ENCODE measurements around the gene FAM222A. TPM values are rescaled to one million over a fixed set of nuclear protein-coding genes. Genes with fewer than 3 reads are reported as not detected.

FAM222A gene
- polyA plus RNA-seq, 1 experiment: 0.36 TPM

GRCh38 chr12:109792992-109793391 is 79.4 kb downstream of the FAM222A start:
- H3K36me3 ChIP-seq (ENCODE audit: control insufficient read depth, insufficient read depth, low read length): peaks cover 4% of the 10 kb centered on the region; the same call in 1 of the 2 replicates
- ChIA-PET CTCF (no interaction called here), POLR2A (no interaction called here)
- H3K4me3 ChIP-seq (ENCODE audit: low read depth, low read length): no peak overlapping the region
- no peaks in the 10 kb centered on the region for H3K27me3 ChIP-seq (ENCODE audit: control insufficient read depth, insufficient read depth, low read length)
- DNase-seq (ENCODE audit: low read depth): no peak
- no peak for TF ChIP-seq CTCF (IDR thresholded peaks at IDR 0.05; ENCODE audit: insufficient read depth, low read depth, low read length)

GRCh38 chr12:109793411-109793810 is 79.8 kb downstream of the FAM222A start:
- Histone ChIP-seq H3K27me3 (ENCODE audit: control insufficient read depth, insufficient read depth, low read length) (no peaks in the 10 kb centered on the region), H3K36me3 (ENCODE audit: control insufficient read depth, insufficient read depth, low read length) (peaks cover 1% of the 10 kb centered on the region; the same call in 1 of the 2 replicates), H3K4me3 (ENCODE audit: low read depth, low read length) (no peak overlapping the region)
- ChIA-PET CTCF (no interaction called here), POLR2A (no interaction called here)
- TF ChIP-seq CTCF (IDR thresholded peaks at IDR 0.05; ENCODE audit: insufficient read depth, low read depth, low read length): no peak
- DNase-seq (ENCODE audit: low read depth): no peak

GRCh38 chr12:109793826-109794501 is 80.3 kb downstream of the FAM222A start:
- H3K36me3 ChIP-seq (ENCODE audit: control insufficient read depth, insufficient read depth, low read length): peaks cover 1% of the 10 kb centered on the region
- H3K27me3 ChIP-seq (ENCODE audit: control insufficient read depth, insufficient read depth, low read length): no peaks in the 10 kb centered on the region
- H3K4me3 ChIP-seq (ENCODE audit: low read depth, low read length): no peak overlapping the region
- TF ChIP-seq CTCF (IDR thresholded peaks at IDR 0.05; ENCODE audit: insufficient read depth, low read depth, low read length): no peak
- CTCF ChIA-PET: interaction anchor here (1.1 to 1.8 kb wide), 2 partner anchors 25 to 51 kb away, joined by 3 to 10 read pairs; no protein-coding TSS in a partner anchor
- POLR2A ChIA-PET: no interaction called here
- DNase-seq (ENCODE audit: low read depth): no peak

- DNase-seq (ENCODE audit: low read depth): no peak
- Histone ChIP-seq H3K27me3 (ENCODE audit: control insufficient read depth, insufficient read depth, low read length) (no peaks in the 10 kb centered on the region), H3K36me3 (ENCODE audit: control insufficient read depth, insufficient read depth, low read length) (peaks cover 1% of the 10 kb centered on the region), H3K4me3 (ENCODE audit: low read depth, low read length) (no peak overlapping the region)
- TF ChIP-seq CTCF (IDR thresholded peaks at IDR 0.05; ENCODE audit: insufficient read depth, low read depth, low read length): no peak
- ChIA-PET CTCF (interaction anchor here (1.1 to 1.9 kb wide), 3 partner anchors 11 to 50 kb away, joined by 3 to 10 read pairs (median 5); no protein-coding TSS in a partner anchor), POLR2A (no interaction called here)
Observed at GRCh38 chr12:109795023-109795422, 81.4 kb downstream of the FAM222A start.

GRCh38 chr12:109796057-109796456 is 82.4 kb downstream of the FAM222A start:
- Histone ChIP-seq H3K27me3 (ENCODE audit: control insufficient read depth, insufficient read depth, low read length) (no peaks in the 10 kb centered on the region), H3K4me3 (ENCODE audit: low read depth, low read length) (no peak overlapping the region), H3K36me3 (ENCODE audit: control insufficient read depth, insufficient read depth, low read length) (peaks cover 1% of the 10 kb centered on the region)
- CTCF ChIA-PET: interaction anchor here (0.6 to 1.9 kb wide), 2 partner anchors 10 to 11 kb away, joined by 4 to 5 read pairs; no protein-coding TSS in a partner anchor
- POLR2A ChIA-PET: no interaction called here
- no peak for DNase-seq (ENCODE audit: low read depth)
- no peak for TF ChIP-seq CTCF (IDR thresholded peaks at IDR 0.05; ENCODE audit: insufficient read depth, low read depth, low read length)
